ENCODE measurements around the gene ADGRA3. TPM values are rescaled to one million over a fixed set of nuclear protein-coding genes. Genes with fewer than 3 reads are reported as not detected.

The ADGRA3 gene
- polyA plus RNA-seq, 1 of the 3 experiments (the other 2 are of a cell fraction), result 11.8 TPM

- no peaks in the 10 kb centered on the region for H3K9me3 ChIP-seq
- no peak for DNase-seq
- ChIA-PET CTCF (no interaction called here), POLR2A (no interaction called here)
- H3K9ac ChIP-seq, result no peak overlapping the region
- no peak overlapping the region for H3K27ac ChIP-seq (ENCODE audit: low read depth in 2 of 2, low read length in 1 of 2)
- H3K4me1 ChIP-seq (ENCODE audit: control insufficient read depth in 1 of 2, insufficient read depth in 2 of 2, low read depth in 1 of 2, low read length in 1 of 2), result peaks cover 0 to 10% of the 10 kb centered on the region in 2 experiments; a peak in 2 of 4 replicates
- no peaks in the 10 kb centered on the region for H4K20me1 ChIP-seq (ENCODE audit: insufficient read depth)
- no peaks in the 10 kb centered on the region for H3K9me2 ChIP-seq
- no peak overlapping the region for H2AFZ ChIP-seq (ENCODE audit: low read depth)
- H3K4me2 ChIP-seq, result no peak overlapping the region
- no peak overlapping the region for H3K4me3 ChIP-seq (ENCODE audit: low read depth in 2 of 2, low read length in 1 of 2)
- peaks cover 0 to 3% of the 10 kb centered on the region in 2 experiments for H3K36me3 ChIP-seq (replicated peaks in 1 of 2; ENCODE audit: control insufficient read depth in 1 of 2, insufficient read depth in 2 of 2, low read length in 1 of 2)
- no peaks in the 10 kb centered on the region for H3K27me3 ChIP-seq (ENCODE audit: insufficient read depth)
- no peaks in the 10 kb centered on the region for H3F3A ChIP-seq (replicated peaks; ENCODE audit: insufficient read depth)
- TF ChIP-seq TCF12 (IDR thresholded peaks at IDR 0.05) (no peak), RCOR1 (IDR thresholded peaks at IDR 0.05; ENCODE audit: low read length) (no peak), TAF1 (IDR thresholded peaks at IDR 0.05; ENCODE audit: borderline replicate concordance, low read depth, low read length) (no peak), EZH2phosphoT487 (IDR thresholded peaks at IDR 0.05; ENCODE audit: borderline replicate concordance, low read depth) (no peak), MAX (IDR thresholded peaks at IDR 0.05; ENCODE audit: low read depth) (no peak), FOSL2 (IDR thresholded peaks at IDR 0.05; ENCODE audit: borderline replicate concordance, low read depth) (no peak), FOXM1 (IDR thresholded peaks at IDR 0.05; ENCODE audit: low read depth) (no peak), GABPA (IDR thresholded peaks at IDR 0.05; ENCODE audit: low read depth) (no peak), FOXJ3 (CRISPR knock-in tag; IDR thresholded peaks at IDR 0.05) (no peak), MEF2A (IDR thresholded peaks at IDR 0.05; ENCODE audit: borderline replicate concordance, low read depth) (no peak), SIN3A (IDR thresholded peaks at IDR 0.05; ENCODE audit: borderline replicate concordance, low read depth, low read length) (no peak), POLR2AphosphoS5 (IDR thresholded peaks at IDR 0.05; ENCODE audit: low read depth, low read length) (no peak), SMC3 (IDR thresholded peaks at IDR 0.05; ENCODE audit: low read depth, low read length) (no peak), EP300 (IDR thresholded peaks at IDR 0.05; ENCODE audit: borderline replicate concordance in 1 of 2, low read depth in 1 of 2, low read length in 1 of 2) (no peak), ZBTB33 (IDR thresholded peaks at IDR 0.05; ENCODE audit: borderline replicate concordance, low read depth) (no peak), RXRA (IDR thresholded peaks at IDR 0.05; ENCODE audit: borderline replicate concordance, low read depth) (no peak)
- 100% methylated on average over 3 of the region's 3 CpGs for WGBS (ENCODE audit: low lambda C conversion rate)
- no peaks in the 10 kb centered on the region for H3K79me2 ChIP-seq (ENCODE audit: insufficient read depth)
Measured at GRCh38 chr4:22454955-22455354, 60.9 kb downstream of the ADGRA3 start.

- Histone ChIP-seq H3K9ac (no peak overlapping the region), H3K36me3 (replicated peaks in 1 of 2; ENCODE audit: control insufficient read depth in 1 of 2, insufficient read depth in 2 of 2, low read length in 1 of 2) (peaks cover 0 to 3% of the 10 kb centered on the region in 2 experiments), H3K79me2 (ENCODE audit: insufficient read depth) (no peaks in the 10 kb centered on the region), H3K4me3 (ENCODE audit: low read depth in 2 of 2, low read length in 1 of 2) (no peak overlapping the region), H3K27ac (ENCODE audit: low read depth in 2 of 2, low read length in 1 of 2) (no peak overlapping the region), H3K4me1 (ENCODE audit: control insufficient read depth in 1 of 2, insufficient read depth in 2 of 2, low read depth in 1 of 2, low read length in 1 of 2) (peaks cover 0 to 10% of the 10 kb centered on the region in 2 experiments; a peak in 2 of 4 replicates), H3K4me2 (no peak overlapping the region), H3K27me3 (ENCODE audit: insufficient read depth) (no peaks in the 10 kb centered on the region), H2AFZ (ENCODE audit: low read depth) (no peak overlapping the region), H3K9me3 (no peaks in the 10 kb centered on the region), H3K9me2 (no peaks in the 10 kb centered on the region), H4K20me1 (ENCODE audit: insufficient read depth) (no peaks in the 10 kb centered on the region), H3F3A (replicated peaks; ENCODE audit: insufficient read depth) (no peaks in the 10 kb centered on the region)
- DNase-seq, result no peak
- POLR2A ChIA-PET, result no interaction called here
- 94% methylated on average over 3 of the region's 3 CpGs for WGBS (ENCODE audit: low lambda C conversion rate)
- CTCF ChIA-PET, result interaction anchor here (0.9 to 1.0 kb wide), 2 partner anchors 19 to 44 kb away, joined by 3 to 5 read pairs; no protein-coding TSS in a partner anchor
- TF ChIP-seq NRF1 (IDR thresholded peaks at IDR 0.05; ENCODE audit: low read depth, low read length) (no peak), MXI1 (IDR thresholded peaks at IDR 0.05; ENCODE audit: low read depth, low read length) (no peak), FOSL2 (IDR thresholded peaks at IDR 0.05; ENCODE audit: borderline replicate concordance, low read depth) (no peak), TCF12 (IDR thresholded peaks at IDR 0.05) (no peak), FOXM1 (IDR thresholded peaks at IDR 0.05; ENCODE audit: low read depth) (no peak), CHD2 (IDR thresholded peaks at IDR 0.05; ENCODE audit: low read length, partially characterized antibody) (no peak), SMC3 (IDR thresholded peaks at IDR 0.05; ENCODE audit: low read depth, low read length) (no peak), JUND (IDR thresholded peaks at IDR 0.05) (no peak), EP300 (IDR thresholded peaks at IDR 0.05; ENCODE audit: borderline replicate concordance in 1 of 2, low read depth in 1 of 2, low read length in 1 of 2) (no peak), FOXJ3 (CRISPR knock-in tag; IDR thresholded peaks at IDR 0.05) (no peak), ELF1 (IDR thresholded peaks at IDR 0.05) (no peak)
- TF ChIP-seq, protein P1, sequence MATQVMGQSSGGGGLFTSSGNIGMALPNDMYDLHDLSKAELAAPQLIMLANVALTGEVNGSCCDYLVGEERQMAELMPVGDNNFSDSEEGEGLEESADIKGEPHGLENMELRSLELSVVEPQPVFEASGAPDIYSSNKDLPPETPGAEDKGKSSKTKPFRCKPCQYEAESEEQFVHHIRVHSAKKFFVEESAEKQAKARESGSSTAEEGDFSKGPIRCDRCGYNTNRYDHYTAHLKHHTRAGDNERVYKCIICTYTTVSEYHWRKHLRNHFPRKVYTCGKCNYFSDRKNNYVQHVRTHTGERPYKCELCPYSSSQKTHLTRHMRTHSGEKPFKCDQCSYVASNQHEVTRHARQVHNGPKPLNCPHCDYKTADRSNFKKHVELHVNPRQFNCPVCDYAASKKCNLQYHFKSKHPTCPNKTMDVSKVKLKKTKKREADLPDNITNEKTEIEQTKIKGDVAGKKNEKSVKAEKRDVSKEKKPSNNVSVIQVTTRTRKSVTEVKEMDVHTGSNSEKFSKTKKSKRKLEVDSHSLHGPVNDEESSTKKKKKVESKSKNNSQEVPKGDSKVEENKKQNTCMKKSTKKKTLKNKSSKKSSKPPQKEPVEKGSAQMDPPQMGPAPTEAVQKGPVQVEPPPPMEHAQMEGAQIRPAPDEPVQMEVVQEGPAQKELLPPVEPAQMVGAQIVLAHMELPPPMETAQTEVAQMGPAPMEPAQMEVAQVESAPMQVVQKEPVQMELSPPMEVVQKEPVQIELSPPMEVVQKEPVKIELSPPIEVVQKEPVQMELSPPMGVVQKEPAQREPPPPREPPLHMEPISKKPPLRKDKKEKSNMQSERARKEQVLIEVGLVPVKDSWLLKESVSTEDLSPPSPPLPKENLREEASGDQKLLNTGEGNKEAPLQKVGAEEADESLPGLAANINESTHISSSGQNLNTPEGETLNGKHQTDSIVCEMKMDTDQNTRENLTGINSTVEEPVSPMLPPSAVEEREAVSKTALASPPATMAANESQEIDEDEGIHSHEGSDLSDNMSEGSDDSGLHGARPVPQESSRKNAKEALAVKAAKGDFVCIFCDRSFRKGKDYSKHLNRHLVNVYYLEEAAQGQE (IDR thresholded peaks at IDR 0.05; ENCODE audit: low read depth, low read length), result no peak
Measured at GRCh38 chr4:22454216-22454838, 61.5 kb downstream of the ADGRA3 start.
